Adipose tissue (tissue), 3 donors: ENCODE results near the gene IQCM. TPM values are rescaled to one million over a fixed set of nuclear protein-coding genes. Genes with fewer than 3 reads are reported as not detected.

Experiments
- H3K27ac ChIP-seq: one replicate; pipeline ENCODE4 v1.5.1; 2013; ENCODE audit warnings: low read depth, low read length
- WGBS, 3 donors: extraction: QIAGEN DNeasy Blood & Tissue Kit; methylation state at CpG; one replicate each; pipeline ENCODE4 v1.1.7; 2013; 5-methylcytosine and 5-hydroxymethylcytosine counted together
- polyA plus RNA-seq, 3 donors: library from polyadenylated mRNA; stranded (reverse); fragments of 200-250 nt; gene quantifications; one replicate each; pipeline ENCODE4 v1.2.3, GENCODE V29; 2013
- donor health status: healthy with polysubstance abuse.
- donor health status: Bipolar disorder and iron deficiency.
- donor health status: healthy.

The IQCM gene
- polyA plus RNA-seq, 3 donors = not detected

DNA sequence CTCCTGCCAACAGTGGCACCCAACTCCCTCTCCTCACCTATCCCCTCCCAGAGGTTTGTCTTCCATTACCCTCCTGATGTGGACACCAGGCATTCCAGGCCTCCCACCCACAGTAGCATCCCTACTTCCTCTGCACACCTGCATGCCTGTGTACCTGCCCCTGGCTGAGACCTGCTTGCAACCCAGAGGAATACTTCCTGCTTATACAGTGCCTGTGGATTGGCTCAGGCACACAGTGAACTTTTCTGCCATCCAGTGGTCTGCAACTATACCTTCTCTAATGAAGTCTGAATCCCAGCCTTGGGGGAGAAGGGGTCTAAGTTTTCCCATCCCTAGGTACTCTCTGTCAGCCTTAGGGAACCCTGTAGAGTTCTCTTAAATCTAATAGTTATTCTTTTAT lies 169.9 kb downstream of the IQCM start:
- no peak overlapping the region for H3K27ac ChIP-seq

DNA sequence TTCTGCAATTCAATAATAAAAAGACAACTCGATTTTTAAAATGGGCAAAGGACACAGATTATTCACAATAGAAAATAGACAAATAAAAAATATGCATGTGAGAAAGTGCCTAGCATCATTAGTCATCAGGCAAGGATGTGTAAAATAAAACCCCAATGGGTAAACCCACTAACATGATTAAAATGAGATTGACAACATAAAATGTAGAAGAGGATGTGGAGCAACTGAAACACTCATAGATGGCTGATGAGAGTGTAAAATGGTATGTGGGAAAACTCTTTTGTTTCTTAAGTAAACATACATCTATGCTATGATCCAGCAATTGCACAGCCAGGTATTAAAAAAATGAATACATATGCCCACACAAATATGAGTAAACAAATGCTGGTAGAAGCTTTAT lies 177.6 kb downstream of the IQCM start:
- no peak overlapping the region for H3K27ac ChIP-seq
- 46 to 67% (median 54%) methylated on average over 1 of the region's 1 CpG for WGBS, 3 donors

DNA sequence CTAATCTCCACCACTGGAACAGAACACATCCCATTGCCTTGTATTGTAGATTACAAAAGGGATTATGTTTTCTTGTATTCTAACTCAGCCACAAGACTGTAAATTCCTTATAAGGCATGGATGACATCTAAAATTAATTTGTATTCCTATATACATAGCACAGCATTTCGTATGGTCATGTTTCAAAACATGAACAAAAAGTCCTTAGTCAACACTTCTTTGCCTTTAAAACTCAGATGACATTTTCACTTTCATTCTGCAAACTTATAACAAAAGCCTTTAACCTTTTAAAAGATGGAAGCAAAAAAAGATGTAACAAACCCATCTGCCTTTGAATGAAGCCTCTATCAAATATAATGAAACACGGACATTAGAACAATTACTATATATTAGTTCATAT lies 181.3 kb downstream of the IQCM start:
- H3K27ac ChIP-seq = no peak overlapping the region
- 60 to 67% (median 67%) methylated on average over 2 of the region's 2 CpGs for WGBS, 3 donors

DNA sequence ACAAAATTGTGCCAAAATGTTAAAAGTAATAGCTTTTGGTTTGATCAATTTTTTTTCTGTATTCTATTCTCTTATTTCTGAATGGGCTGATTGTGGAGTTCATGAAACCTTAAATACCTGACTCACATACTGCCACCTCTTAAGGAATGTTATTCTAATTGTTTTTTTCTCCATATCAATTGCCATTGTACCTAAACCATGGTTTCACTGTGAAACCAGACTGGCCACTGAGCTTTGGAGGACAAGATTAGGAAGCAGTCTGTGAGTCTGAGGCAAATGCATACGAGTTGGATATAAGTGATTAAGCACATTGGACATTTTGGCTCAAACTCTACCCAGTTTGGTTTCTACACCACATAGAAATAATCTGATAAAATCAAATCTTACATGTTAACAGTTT lies 184.0 kb downstream of the IQCM start:
- 58 to 76% (median 67%) methylated on average over 1 of the region's 1 CpG for WGBS, 3 donors
- H3K27ac ChIP-seq = no peak overlapping the region

DNA sequence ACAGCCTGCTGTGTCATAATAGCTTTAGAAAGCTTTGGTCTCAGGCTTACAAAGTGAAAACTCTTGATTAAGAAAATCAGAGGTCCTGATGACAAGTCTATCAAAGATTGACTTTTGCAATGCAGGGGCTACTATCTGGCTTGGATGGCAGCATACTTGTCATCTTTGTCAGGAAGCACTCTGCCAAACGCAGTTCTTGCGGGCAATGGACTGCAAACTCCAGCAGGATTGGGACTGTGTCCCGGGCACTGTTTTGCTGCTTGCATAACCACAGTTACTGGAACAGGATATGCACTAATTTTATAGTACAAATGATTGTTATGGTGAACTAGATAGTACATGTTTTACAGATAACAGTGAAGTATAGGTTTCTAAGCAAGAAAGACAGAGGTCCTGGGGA lies 185.6 kb downstream of the IQCM start:
- WGBS, 3 donors = 72 to 85% (median 79%) methylated on average over 3 of the region's 3 CpGs
- H3K27ac ChIP-seq = no peak overlapping the region

DNA sequence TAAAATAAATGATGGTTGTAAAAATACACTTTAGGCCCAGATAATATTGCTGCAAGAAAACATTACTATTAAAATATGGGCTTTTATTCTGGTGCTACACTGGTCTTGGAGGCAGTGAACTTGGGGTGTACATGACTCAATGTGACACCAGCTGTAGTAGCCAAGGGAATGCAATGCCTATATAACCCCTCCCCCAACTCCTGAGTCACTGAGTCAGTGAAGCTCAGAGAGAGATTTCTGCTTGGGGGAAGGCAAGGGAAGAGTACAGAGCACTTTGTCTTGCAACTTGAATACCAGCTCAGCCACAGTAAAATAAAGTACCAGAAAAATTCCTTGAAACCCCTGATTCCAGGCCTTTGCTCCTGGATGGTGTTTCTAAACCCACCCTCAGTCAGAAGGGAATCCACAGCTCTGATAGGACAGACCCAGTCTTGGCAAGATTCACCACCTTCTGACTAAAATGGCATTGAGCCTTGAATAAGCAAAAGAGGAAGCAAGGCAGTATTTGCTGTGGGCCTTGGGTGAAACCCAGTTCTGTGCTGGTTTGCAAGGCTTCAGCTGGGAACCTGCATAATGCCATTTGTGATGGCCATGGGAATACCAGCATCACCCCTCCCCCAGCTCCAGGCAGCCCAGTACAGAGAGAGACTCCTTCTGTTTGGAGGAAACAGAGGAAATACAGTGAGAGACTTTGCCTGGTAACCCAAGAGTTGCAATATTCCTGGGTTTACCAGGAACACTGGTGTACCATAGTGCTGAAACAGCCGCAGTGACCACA lies 209.9 kb downstream of the IQCM start:
- 94 to 95% (median 94%) methylated on average over 1 of the region's 1 CpG for WGBS, 3 donors
- no peak overlapping the region for H3K27ac ChIP-seq

DNA sequence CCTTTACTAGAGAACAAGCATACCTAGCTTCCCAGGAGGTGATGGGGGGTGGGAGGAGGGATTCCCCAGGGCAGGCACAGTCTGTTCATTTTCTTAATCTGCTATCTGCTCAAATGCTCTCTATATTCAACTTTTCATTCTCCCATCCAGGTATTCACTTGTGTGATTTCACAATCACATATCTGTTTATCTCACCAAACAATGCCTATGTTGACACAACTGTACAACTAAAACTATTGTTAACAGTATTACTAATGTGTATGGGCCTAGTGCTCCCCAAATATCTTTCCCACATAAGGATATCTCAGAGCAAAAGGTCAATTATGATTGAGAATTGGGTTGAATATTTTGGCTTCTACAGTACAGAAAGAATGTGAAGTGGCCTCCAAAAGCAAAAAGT lies 210.8 kb downstream of the IQCM start:
- H3K27ac ChIP-seq = no peak overlapping the region

DNA sequence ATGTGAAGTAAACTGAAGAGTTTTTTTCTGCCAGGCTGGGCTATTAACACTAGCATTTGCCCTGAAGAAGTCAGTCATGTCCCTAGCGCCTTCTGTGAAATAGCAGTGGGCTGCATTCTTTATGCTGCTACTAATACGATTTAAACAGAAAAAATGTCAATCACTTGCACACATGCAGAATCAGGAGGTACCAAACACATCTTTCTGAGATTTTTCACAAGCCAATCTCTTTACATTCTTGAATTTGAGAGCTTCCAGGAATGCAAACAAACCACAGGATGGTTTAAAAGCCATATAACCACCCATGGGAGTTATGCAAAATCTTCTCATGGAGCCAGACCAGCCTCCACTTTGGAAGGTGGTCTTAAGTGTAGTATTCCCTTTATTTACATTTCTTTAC lies 220.1 kb downstream of the IQCM start:
- H3K27ac ChIP-seq = no peak overlapping the region
- 68 to 86% (median 78%) methylated on average over 2 of the region's 2 CpGs for WGBS, 3 donors

DNA sequence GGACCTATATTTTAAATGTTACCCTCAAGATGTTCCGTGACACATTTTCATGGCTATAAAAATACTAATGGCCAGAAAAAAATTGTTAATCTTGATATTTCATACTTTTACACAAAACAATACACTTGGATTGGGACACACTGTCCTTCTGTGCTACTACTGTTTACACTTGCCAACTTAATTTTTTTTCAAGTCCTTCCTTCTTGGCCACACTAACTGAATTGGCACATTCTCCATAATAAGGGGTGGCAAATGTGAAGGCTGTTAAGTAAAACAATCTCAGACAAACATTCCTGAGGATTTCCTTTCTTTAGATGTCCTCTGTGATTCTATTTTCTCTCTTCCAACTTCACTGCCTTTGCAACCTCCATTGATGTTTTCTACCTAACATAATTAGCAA lies 225.8 kb downstream of the IQCM start:
- WGBS, 3 donors = 82 to 98% (median 84%) methylated on average over 1 of the region's 1 CpG

DNA sequence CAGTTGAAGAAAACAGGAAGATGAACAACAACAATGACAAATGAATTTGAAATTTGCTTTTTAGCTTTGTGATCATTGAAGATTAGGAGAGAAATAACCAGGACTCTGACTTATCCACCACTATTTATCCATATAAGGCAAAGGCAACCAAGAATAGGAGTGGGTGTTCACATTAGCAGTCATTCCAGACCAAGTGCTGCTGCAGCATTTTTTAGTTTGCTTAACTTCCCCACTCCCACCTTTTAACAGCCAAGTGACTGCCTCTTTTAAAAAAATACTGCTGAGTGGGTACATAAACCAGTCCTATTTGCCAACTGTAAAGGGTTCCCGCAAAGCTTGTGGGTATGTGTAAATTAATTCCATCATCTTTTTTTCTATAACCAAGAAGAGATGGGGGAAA lies 230.9 kb downstream of the IQCM start:
- 78 to 87% (median 86%) methylated on average over 1 of the region's 1 CpG for WGBS, 3 donors
- H3K27ac ChIP-seq = no peak overlapping the region

More for the DNA sequence above, 225.8 kb downstream of the IQCM start:
- H3K27ac ChIP-seq = no peak overlapping the region

DNA sequence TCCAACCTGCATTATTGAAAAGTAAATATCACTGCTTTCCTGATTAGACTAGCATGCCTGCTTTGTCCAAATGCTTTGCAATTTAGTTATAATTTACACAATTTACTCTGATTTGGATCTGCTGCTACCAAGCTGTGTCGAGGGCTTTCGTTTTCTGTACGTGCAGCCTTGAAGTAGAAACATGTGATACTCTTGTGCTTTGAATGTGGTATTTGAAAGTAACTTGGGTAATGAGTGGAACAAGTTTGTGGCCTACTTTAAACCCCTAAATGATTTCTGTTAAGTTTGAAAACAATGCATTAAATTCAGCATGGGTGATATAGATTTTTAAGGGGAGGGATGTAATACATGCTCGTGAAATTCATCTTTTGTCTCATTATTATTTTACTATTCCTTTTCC lies 240.7 kb downstream of the IQCM start:
- WGBS, 3 donors = 40 to 83% (median 79%) methylated on average over 4 of the region's 4 CpGs
- H3K27ac ChIP-seq = no peak overlapping the region

DNA sequence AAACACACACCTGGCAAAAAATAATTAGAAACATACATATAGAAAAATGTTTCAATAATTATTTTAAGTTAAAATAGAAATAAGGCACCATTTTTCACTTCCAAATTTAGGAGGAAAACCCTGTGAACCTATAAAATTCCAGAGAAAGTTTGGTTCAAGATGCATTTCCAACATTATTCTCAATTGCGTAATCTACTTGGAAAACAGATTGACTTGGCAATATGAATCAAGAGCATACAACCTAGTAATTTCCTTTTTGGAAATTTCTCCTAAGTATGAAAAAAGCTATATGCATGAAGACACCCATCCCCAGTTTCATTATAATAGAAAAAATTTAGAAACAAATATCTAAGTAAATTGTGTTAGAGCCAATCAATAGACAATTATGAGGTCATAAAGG lies 242.9 kb downstream of the IQCM start:
- no peak overlapping the region for H3K27ac ChIP-seq
- 77 to 95% (median 79%) methylated on average over 1 of the region's 1 CpG for whole genome bisulfite sequencing, 3 donors

DNA sequence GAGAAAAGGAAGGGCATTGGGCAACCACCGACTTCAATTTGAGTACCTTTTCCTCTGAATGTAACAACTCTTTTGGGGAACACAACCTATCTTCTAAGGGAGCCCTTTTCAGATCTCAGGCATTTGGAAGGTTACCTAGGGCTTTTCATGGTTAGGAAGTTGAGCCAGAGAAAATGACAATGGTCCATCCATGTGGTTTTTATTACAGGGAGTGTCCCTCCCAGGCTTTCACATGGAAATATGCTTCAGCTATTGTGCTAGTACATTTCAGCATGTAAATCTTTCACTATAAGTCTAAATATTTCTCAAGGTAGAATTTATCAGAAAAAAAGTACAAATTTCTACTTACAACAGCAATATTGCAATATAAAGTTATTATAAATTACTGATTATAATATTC lies 259.8 kb downstream of the IQCM start:
- 58 to 78% (median 69%) methylated on average over 1 of the region's 1 CpG for WGBS, 3 donors
- H3K27ac ChIP-seq = no peak overlapping the region

DNA sequence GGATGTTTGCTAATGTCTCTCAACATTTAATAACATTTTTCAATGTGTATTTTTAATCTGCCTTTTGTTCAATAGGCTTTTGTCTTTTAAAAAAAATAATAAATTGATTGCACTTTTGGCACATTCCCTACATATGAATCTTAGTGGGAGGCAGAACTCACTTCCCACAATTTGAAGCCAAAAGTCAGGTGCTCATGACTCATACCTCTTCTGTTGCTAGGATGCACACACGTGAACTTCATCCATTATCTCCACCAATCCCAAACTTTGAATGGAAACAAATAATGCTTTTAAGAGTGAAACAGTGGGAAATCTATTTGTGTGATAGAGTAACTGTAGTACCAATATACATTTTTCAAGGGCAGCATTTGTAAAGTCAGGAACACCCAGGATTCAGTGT lies 260.5 kb downstream of the IQCM start:
- 45 to 70% (median 65%) methylated on average over 1 of the region's 1 CpG for WGBS, 3 donors
- no peak overlapping the region for H3K27ac ChIP-seq

DNA sequence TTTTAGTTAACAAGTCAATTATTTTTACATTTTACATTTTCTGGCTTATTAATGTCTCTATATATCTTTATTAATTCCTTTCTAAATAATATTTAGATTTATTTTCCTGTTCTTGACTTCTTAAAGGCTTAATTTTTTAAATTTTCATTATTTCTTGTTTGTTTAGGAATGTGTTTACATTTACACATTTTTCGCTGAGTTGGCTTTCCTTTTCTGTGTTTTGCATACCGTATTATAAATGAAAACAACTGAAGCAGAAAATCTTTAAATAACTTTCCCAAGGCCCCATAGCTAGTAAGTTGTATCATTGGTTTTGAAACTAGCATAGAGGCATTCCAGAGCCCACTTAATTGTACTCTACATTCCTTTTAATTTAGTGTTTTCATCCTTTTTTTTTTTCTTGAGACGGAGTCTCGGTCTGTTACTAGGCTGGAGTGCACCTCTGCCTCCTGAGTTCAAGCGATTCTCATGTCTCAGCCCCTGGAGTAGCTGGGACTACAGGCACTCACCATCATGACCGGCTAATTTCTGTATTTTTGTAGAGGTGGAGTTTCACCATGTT lies 261.6 kb downstream of the IQCM start:
- 76 to 94% (median 89%) methylated on average over 6 of the region's 6 CpGs for WGBS, 3 donors
- no peak overlapping the region for H3K27ac ChIP-seq

DNA sequence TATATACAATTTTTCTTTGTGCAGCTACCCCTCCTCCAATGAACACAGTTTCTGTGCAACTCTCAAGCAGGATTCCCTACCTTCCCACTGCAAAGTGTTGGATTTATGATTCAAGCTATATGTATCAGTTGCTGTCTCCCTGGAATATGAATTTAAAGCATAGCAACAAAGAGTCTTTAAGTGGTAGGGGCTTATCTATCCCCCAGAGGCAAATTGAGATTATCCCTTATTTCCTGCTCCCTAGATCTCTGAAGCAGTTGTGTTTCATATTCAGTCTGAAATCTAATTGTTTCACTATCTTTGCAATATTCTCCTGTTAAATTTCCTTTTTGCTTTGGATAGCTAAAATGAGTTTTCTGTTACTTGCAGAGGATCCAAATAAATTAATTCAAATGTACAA lies 263.0 kb downstream of the IQCM start:
- H3K27ac ChIP-seq = no peak overlapping the region

DNA sequence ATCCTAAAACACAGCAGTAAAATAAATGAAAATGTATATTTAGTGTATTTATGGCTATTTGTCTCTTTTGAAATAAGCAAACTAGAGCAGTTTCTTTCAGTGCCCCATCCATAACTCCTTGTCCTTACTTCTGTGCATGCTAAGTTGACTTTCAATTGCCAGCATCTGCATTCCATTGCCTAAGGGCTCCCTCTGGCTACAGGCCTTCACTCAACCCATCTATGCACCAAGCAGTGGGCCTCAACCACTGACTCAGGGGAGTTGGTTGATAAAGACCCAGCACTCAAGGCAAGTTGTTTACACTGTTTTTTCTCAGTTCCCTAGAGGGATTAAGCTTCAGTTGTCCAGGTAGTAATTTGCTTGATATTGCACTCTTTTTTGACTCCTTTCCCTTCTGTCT lies 265.7 kb downstream of the IQCM start:
- H3K27ac ChIP-seq = no peak overlapping the region

DNA sequence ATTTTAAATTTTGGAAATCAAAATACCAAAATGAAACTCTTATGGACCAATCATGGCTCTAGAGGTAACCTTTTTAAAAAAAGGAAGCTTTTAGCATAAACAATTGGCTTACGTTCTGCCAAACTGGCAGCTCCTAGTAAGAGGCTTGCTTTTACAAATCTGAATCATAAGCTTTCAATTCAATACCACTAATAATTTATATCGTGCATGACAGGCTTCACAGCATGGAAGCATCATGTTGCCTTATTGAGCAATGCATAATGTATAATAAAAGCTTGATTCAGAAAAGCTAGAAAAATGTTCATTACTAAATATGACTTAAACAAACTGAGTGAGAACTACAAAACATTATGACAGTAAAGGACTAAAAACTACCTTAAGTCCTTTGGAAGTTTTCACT lies 280.9 kb downstream of the IQCM start:
- WGBS, 3 donors = 78 to 90% (median 83%) methylated on average over 2 of the region's 2 CpGs
- no peak overlapping the region for H3K27ac ChIP-seq

DNA sequence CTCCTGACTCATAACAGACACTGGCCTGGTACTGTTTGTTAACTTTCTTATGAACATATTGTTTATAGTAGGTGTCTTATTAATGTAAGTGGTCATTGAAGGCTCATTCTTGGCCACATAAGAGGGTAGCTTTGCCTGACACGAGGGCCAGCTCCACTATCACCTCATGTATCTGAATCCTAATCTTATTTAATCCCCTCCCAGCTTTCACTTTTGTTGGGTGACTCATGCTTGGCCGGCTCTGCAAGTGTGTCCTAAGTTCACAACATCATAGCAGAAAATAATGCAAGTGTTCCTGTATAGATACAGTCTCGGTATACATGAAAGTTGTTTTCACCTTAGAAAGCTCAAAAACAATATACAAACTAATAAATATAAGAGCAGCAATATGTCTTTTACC lies 283.8 kb downstream of the IQCM start:
- 32 to 52% (median 45%) methylated on average over 3 of the region's 3 CpGs for WGBS, 3 donors
- no peak overlapping the region for H3K27ac ChIP-seq

DNA sequence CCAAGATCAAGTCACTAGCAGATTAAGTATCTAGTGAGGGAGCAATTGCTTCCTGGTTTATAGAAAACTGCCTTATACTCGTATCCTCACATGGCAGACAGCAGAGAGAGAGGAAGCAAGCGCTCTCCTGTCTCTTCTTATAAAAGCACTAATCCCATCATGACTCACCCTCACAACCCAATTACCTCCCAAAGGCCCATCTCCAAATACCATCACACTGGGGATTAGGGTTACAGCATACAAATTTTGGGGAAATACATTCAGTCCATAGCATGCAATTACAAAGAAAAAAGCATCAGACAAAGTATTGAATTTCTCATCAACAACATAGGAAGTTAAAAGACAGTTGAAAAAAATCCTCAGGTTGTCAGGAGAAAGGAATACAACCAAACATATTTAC lies 292.6 kb downstream of the IQCM start:
- WGBS, 3 donors = 81 to 89% (median 83%) methylated on average over 2 of the region's 2 CpGs

More for the DNA sequence above, 292.6 kb downstream of the IQCM start:
- H3K27ac ChIP-seq = no peak overlapping the region
